Measurements from ENCODE around the gene PCLAF. TPM values are rescaled to one million over a fixed set of nuclear protein-coding genes. Genes with fewer than 3 reads are reported as not detected.
"Not testable (repeated sequence)": the region's sequence is repeated elsewhere in the genome, so short reads cannot be mapped to it uniquely, and the experiment has no call there.

The PCLAF gene
- total and polyA plus RNA-seq, 9 donors, result 17.3 to 58.3 (median 42.0) TPM

DNA sequence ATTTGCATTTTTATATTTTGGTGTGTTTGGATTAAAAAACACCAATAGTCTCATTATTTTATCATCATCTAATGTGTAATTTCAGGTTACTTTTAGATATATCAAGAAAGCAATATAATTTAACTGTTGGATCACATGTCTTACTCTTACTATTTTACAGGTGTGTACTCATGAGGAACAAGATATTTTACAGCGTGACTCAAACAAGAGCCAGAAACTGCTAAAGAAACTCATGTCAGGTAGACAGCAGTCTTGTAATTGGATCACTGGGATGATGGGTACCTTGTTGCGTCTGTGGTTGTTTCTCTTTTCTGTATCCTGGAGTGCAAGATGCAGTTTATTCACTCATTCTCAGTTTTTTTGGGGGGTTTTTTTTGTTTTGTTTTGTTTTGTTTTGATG, 19.3 kb upstream of the PCLAF start:
- Histone ChIP-seq H3K9me3 (replicated peaks; ENCODE audit: control insufficient read depth, low read depth, low read length) (no peaks in the 10 kb centered on the region), H3K36me3 (ENCODE audit: control insufficient read depth, insufficient read depth, low read length) (peaks cover 57% of the 10 kb centered on the region)

DNA sequence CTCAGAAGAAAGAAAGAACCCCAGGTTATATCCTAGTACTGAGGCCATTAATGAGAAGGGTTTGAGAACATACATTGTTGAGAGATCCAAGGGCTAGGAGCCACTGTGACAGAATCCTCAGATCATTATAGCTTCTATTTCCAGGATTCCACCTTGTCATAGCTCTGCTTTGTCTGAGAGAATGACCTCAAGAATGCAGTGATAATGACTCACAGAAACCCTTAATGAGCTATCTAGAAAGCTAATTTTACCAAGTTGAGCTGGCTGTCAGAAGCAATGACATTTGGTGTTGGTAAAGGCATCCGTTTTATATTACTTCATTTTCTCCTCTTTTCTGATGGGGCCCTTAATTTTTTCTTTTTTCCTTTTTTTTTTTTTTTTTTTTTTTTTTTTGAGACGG, 17.3 kb upstream of the PCLAF start:
- no peak for DNase-seq
- WGBS (ENCODE audit: insufficient coverage), result no CpG with 5 or more reads among the region's 2 CpGs
- no peak overlapping the region for H3K4me3 ChIP-seq (ENCODE audit: low read length)
- no peaks in the 10 kb centered on the region for H3K9me3 ChIP-seq (replicated peaks; ENCODE audit: control insufficient read depth, low read depth, low read length)
- peaks cover 45% of the 10 kb centered on the region for H3K36me3 ChIP-seq (ENCODE audit: control insufficient read depth, insufficient read depth, low read length)
- no peaks in the 10 kb centered on the region for H3K4me1 ChIP-seq (ENCODE audit: control insufficient read depth, insufficient read depth, low read length)
- no peaks in the 10 kb centered on the region for H3K27me3 ChIP-seq (ENCODE audit: control insufficient read depth, insufficient read depth, low read length)
- no peak overlapping the region for H3K27ac ChIP-seq (ENCODE audit: low read length)

More for the DNA sequence above, 19.3 kb upstream of the PCLAF start:
- no peak for DNase-seq
- no peaks in the 10 kb centered on the region for H3K4me1 ChIP-seq (ENCODE audit: control insufficient read depth, insufficient read depth, low read length)
- no peaks in the 10 kb centered on the region for H3K27me3 ChIP-seq (ENCODE audit: control insufficient read depth, insufficient read depth, low read length)
- no peak overlapping the region for H3K4me3 ChIP-seq (ENCODE audit: low read length)
- no CpG with 5 or more reads among the region's 2 CpGs for WGBS (ENCODE audit: insufficient coverage)
- no peak overlapping the region for H3K27ac ChIP-seq (ENCODE audit: low read length)

DNA sequence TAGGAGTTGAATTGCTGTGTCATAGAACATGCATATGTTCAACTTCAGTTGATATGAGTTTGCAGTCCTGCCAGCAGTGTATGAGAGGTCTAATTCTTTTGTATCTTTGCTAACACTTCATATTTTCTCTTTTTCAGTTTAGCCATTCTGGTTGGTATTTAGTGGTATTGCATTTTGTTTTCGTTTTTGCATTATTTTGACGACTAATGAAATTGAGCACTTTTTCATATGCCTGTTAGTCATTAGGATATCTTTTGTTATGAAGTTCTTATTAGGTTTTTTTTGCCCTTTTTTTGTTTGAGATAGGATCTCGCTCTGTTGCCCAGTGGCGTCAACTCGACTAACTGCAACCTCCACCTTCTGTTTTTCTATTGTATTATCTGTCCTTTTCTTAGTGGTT, 15.5 kb upstream of the PCLAF start:
- no peaks in the 10 kb centered on the region for H3K27me3 ChIP-seq (ENCODE audit: control insufficient read depth, insufficient read depth, low read length)
- H3K9me3 ChIP-seq (replicated peaks; ENCODE audit: control insufficient read depth, low read depth, low read length), result no peaks in the 10 kb centered on the region
- H3K27ac ChIP-seq (ENCODE audit: low read length), result no peak overlapping the region
- H3K4me3 ChIP-seq (ENCODE audit: low read length), result no peak overlapping the region
- WGBS (ENCODE audit: insufficient coverage), result no CpG with 5 or more reads among the region's 5 CpGs
- H3K4me1 ChIP-seq (ENCODE audit: control insufficient read depth, insufficient read depth, low read length), result no peaks in the 10 kb centered on the region
- H3K36me3 ChIP-seq (ENCODE audit: control insufficient read depth, insufficient read depth, low read length), result peaks cover 41% of the 10 kb centered on the region
- DNase-seq, result no peak

DNA sequence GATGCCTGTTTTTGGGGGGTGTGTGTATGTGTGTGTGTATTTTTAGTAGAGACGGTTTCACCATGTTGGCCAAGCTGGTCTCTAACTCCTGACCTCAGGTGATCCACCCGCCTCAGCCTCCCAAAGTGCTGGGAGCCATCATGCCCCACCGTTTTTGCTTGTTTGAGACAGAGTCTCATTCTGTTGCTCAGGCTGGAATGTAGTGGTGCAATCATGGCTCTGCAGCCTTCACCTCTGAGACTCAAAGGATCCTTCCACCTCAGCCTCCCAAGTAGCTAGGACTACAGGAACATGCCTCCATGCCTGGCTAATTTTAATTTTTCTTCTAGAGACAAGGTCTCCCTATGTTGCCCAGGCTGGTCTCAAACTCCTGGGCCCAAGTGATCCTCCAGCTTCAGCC, 11.2 kb upstream of the PCLAF start:
- not testable (repeated sequence) for DNase-seq; H3K4me3 ChIP-seq (ENCODE audit: low read length); H3K27me3 ChIP-seq (ENCODE audit: control insufficient read depth, insufficient read depth, low read length); H3K27ac ChIP-seq (ENCODE audit: low read length); H3K9me3 ChIP-seq (replicated peaks; ENCODE audit: control insufficient read depth, low read depth, low read length); H3K4me1 ChIP-seq (ENCODE audit: control insufficient read depth, insufficient read depth, low read length); H3K36me3 ChIP-seq (ENCODE audit: control insufficient read depth, insufficient read depth, low read length)
- WGBS (ENCODE audit: insufficient coverage), result 88% methylated on average over 1 of the region's 3 CpGs

DNA sequence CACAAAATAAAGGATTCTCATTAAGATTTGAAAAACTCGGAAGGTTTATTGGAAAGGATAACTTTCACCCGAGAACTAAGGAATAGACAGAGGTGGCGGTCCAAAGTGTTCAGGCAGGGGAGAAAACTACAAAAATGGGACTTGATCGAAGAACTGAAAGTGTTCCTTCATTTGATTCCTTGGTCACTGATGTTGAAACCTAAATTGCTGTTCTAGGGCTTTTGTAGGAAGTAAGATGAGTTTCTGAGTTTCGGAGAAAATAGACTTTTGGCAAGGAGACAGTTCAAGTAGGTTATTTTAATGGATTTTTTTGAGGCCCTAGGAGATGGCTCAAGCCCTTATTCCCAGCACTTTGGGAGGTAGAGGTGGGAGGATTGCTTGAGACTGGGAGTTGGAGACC, 7.8 kb upstream of the PCLAF start:
- no peaks in the 10 kb centered on the region for H3K9me3 ChIP-seq (replicated peaks; ENCODE audit: control insufficient read depth, low read depth, low read length)
- H3K27me3 ChIP-seq (ENCODE audit: control insufficient read depth, insufficient read depth, low read length), result no peaks in the 10 kb centered on the region
- no peak overlapping the region for H3K27ac ChIP-seq (ENCODE audit: low read length)
- peaks cover 7% of the 10 kb centered on the region for H3K4me1 ChIP-seq (ENCODE audit: control insufficient read depth, insufficient read depth, low read length)
- WGBS (ENCODE audit: insufficient coverage), result 83% methylated on average over 5 of the region's 5 CpGs
- H3K4me3 ChIP-seq (ENCODE audit: low read length), result no peak overlapping the region
- H3K36me3 ChIP-seq (ENCODE audit: control insufficient read depth, insufficient read depth, low read length), result no peaks in the 10 kb centered on the region
- DNase-seq, result no peak

DNA sequence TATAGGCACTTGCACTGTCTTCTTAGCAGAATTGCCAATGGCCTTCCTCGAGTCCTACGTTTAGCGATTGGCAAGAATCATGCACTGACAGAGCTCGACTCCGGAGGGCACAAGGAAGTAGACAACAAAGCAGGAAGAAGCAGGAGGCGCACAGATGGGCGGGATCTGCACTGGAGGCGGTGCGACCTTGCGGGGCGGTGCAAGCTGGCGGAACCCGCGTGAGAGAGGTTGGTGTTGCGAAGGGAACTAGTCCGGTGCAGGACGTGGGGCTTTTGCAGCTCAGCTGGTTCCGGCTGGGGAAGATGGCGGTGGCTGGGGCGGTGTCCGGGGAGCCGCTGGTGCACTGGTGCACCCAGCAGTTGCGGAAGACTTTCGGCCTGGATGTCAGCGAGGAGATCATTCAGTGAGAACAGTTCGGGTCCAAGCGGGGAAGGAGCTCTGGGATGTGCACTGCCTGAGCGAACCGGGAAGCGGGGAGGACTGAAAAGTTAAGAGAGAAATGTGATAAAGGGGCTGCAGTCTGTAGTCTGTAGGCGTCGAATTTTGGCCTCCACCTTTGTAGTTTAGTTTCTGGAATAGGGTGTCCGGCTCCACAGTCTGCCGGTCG, 6.4 kb upstream of the PCLAF start, which contains the start of gene TRIP4:
TSS of gene TRIP4 (plus strand) at position 275 of the 607 bp plus-strand sequence. CDS start at position 303, 28 bp downstream.
- peak; percentile 98 for DNase-seq
- 0% methylated on average over 32 of the region's 35 CpGs for WGBS (ENCODE audit: insufficient coverage)

DNA sequence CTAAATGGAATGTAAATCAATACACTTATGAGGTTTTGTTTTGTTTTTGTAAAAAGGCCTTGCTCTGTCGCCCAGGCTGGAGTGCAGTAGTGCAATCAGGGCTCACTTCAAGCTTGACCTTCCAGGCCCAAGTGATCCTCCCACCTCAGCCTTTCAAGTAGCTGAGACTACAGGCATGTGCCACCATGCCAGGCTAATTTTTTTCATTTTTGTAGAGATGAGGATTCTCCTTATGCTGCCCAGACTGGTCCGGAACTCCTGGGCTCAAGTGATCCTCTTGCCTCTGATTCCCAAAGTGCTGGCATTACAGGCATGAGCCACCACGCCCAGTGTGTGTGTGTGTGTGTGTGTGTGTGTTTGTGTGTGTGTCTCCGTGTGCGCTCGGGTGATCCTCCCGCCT, 5.0 kb upstream of the PCLAF start:
- DNase-seq, result no peak
- H3K27ac ChIP-seq (ENCODE audit: low read length), result no peak overlapping the region
- no CpG with 5 or more reads among the region's 7 CpGs for WGBS (ENCODE audit: insufficient coverage)
- no peaks in the 10 kb centered on the region for H3K27me3 ChIP-seq (ENCODE audit: control insufficient read depth, insufficient read depth, low read length)
- H3K4me1 ChIP-seq (ENCODE audit: control insufficient read depth, insufficient read depth, low read length), result peaks cover 9% of the 10 kb centered on the region
- no peak overlapping the region for H3K4me3 ChIP-seq (ENCODE audit: low read length)
- H3K9me3 ChIP-seq (replicated peaks; ENCODE audit: control insufficient read depth, low read depth, low read length), result no peaks in the 10 kb centered on the region
- H3K36me3 ChIP-seq (ENCODE audit: control insufficient read depth, insufficient read depth, low read length), result no peaks in the 10 kb centered on the region

More for the DNA sequence above, 6.4 kb upstream of the PCLAF start, which contains the start of gene TRIP4:
- Histone ChIP-seq H3K36me3 (ENCODE audit: control insufficient read depth, insufficient read depth, low read length) (no peaks in the 10 kb centered on the region), H3K4me1 (ENCODE audit: control insufficient read depth, insufficient read depth, low read length) (peaks cover 7% of the 10 kb centered on the region), H3K27ac (ENCODE audit: low read length) (peak within 1 kb of the TSS; percentile 62), H3K4me3 (ENCODE audit: low read length) (peak within 1 kb of the TSS; percentile 92), H3K27me3 (ENCODE audit: control insufficient read depth, insufficient read depth, low read length) (no peaks in the 10 kb centered on the region), H3K9me3 (replicated peaks; ENCODE audit: control insufficient read depth, low read depth, low read length) (no peaks in the 10 kb centered on the region)

DNA sequence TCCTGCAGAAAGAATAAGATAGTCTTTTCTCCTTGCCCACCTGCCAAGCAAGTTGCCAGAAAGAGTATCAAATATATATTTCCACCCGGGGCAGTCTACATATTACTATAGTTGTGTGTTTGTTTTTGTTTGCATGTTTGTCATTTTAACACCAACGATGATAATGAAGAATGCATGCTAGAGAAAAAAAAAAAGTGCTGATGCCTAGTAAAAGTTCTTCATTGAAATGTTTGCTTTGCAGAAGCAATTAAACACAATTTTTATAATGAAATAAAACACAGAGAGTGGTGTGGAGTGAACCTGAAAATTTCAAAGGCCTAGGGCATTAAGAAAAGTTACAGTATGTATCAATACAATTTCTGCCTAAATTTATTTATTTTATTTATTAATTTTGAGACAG, 2.5 kb upstream of the PCLAF start:
- Histone ChIP-seq H3K27ac (ENCODE audit: low read length) (no peak overlapping the region), H3K9me3 (replicated peaks; ENCODE audit: control insufficient read depth, low read depth, low read length) (no peaks in the 10 kb centered on the region), H3K4me1 (ENCODE audit: control insufficient read depth, insufficient read depth, low read length) (peaks cover 17% of the 10 kb centered on the region), H3K36me3 (ENCODE audit: control insufficient read depth, insufficient read depth, low read length) (no peaks in the 10 kb centered on the region), H3K4me3 (ENCODE audit: low read length) (no peak overlapping the region), H3K27me3 (ENCODE audit: control insufficient read depth, insufficient read depth, low read length) (no peaks in the 10 kb centered on the region)
- WGBS (ENCODE audit: insufficient coverage), result no CpG with 5 or more reads among the region's 2 CpGs
- no peak for DNase-seq

DNA sequence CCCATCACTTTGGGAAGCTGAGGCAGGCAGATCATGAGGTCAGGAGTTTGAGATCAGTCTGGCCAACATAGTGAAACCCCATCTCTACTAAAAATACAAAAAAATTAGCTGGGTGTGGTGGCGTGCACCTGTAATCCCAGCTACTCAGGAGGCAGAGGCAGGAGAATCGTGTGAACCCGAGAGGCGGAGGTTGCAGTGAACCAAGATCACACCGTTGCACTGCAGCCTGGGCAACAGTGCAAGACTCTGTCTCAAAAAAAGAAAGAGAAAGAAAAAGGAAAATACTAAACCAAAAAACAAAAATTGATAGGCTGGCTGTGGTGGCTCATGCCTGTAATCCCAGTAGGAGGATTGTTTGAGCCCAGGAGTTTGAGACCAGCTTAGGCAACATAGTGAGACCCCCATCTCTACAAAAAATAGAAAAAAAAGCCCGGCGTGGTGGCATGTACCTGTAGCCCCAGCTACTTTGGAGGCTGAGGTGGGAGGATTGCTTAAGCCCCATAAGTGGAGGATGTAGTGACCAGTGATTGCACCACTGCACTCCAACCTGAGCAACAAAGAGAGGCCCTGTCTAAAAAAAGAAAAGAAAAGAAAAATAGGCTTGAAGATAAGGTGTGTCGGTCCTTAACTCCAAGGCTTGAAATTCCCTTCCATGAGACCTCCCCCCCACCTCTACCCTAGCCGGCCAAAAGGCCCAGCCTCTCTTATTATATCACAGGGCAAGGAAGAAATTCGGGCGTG, 941 bp downstream of the PCLAF start:
- H3K27ac ChIP-seq (ENCODE audit: low read length); H3K27me3 ChIP-seq (ENCODE audit: control insufficient read depth, insufficient read depth, low read length); H3K36me3 ChIP-seq (ENCODE audit: control insufficient read depth, insufficient read depth, low read length); DNase-seq; H3K9me3 ChIP-seq (replicated peaks; ENCODE audit: control insufficient read depth, low read depth, low read length): not testable (repeated sequence)
- 83% methylated on average over 4 of the region's 11 CpGs for WGBS (ENCODE audit: insufficient coverage)
- Histone ChIP-seq H3K4me1 (ENCODE audit: control insufficient read depth, insufficient read depth, low read length) (peaks cover 17% of the 10 kb centered on the region), H3K4me3 (ENCODE audit: low read length) (peak overlapping the region; percentile 66)

DNA sequence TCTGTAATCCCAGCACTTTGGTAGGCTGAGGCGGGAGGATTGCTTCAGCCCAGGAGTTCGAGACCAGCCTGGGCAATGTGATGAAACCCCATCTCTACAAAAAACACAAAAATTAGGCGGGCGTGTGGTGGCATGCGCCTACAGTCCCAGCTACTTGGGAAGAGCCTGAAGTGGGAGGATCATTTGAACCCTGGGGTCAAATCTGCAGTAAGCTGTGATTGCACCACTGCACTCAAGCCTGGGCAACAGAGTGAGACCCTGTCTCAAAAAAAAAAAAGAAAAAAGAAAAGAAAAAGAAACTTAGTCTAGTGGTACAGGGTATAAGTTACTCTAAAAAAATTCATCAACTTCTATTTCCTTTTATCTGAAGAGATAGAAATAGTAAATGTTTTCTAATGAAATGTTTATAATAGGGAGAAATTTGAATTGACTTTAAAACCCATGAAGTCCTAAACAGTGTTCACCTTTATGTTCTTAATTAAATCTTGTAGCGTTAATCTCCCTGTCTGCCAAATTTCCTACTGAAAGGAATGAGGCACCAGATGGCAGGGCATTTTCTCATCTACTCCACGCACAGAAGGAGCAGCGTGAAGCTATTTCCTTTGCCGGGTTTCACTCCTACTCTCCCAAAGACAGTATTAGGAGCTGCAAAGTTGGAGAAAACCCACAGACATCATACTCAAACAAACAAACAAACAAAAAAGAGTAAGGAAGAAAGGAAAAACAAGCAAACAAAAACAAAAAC, 1.9 kb downstream of the PCLAF start:
- no peak for DNase-seq
- Histone ChIP-seq H3K4me1 (ENCODE audit: control insufficient read depth, insufficient read depth, low read length) (peaks cover 17% of the 10 kb centered on the region), H3K27me3 (ENCODE audit: control insufficient read depth, insufficient read depth, low read length) (no peaks in the 10 kb centered on the region), H3K9me3 (replicated peaks; ENCODE audit: control insufficient read depth, low read depth, low read length) (no peaks in the 10 kb centered on the region), H3K4me3 (ENCODE audit: low read length) (peak overlapping the region; percentile 10), H3K36me3 (ENCODE audit: control insufficient read depth, insufficient read depth, low read length) (no peaks in the 10 kb centered on the region), H3K27ac (ENCODE audit: low read length) (peak overlapping the region; percentile 20)
- WGBS (ENCODE audit: insufficient coverage), result no CpG with 5 or more reads among the region's 9 CpGs
